Panc1 (cell line): ENCODE measurements around the gene ANKRD40. TPM values are rescaled to one million over a fixed set of nuclear protein-coding genes. Genes with fewer than 3 reads are reported as not detected.

ENCODE experiments used
- ATAC-seq: fragments of 200-7000 bp; cut with Tn5 transposase; 2 replicates; pipeline ENCODE4 v1.9.1; 2020; ENCODE audit warnings: mild to moderate bottlenecking, moderate library complexity
- BruUV-seq: library from RNA; stranded (reverse); fragments of 400-500 nt; replicated peaks from 2 replicates; lab custom pipeline; 2021; lab: Mats Ljungman, UMichigan
- CTCF ChIA-PET: fragments of 300-600 bp; sonication (Branson Sonifier 250); formaldehyde crosslinking; loops from one replicate; lab custom pipeline; 2022; ENCODE audit warnings: antibody characterized with exemption; lab: Charles Lee
- POLR2A ChIA-PET: fragments of 300-600 bp; sonication (Branson Sonifier 250); formaldehyde crosslinking; loops from one replicate; lab custom pipeline; 2022; ENCODE audit warnings: antibody characterized with exemption; lab: Charles Lee
- DNase-seq: peaks from one replicate; pipeline ENCODE4 v3.0.0-alpha.2; 2010; ENCODE audit warnings: low read depth, low spot score
- H3K27ac ChIP-seq: 2 replicates; pipeline ENCODE4 v1.5.1; 2011; ENCODE audit warnings: mild to moderate bottlenecking, low read length, inconsistent platforms
- H3K27me3 ChIP-seq: fragments of 200-500 bp; sonication (Bioruptor generic); 2 replicates; pipeline ENCODE4 v1.6.0; 2014; ENCODE audit warnings: low read length, inconsistent platforms; ENCODE audit not compliant: control insufficient read depth, insufficient read depth
- H3K36me3 ChIP-seq: fragments of 200-500 bp; sonication (Bioruptor generic); 2 replicates; pipeline ENCODE4 v1.5.1; 2014; ENCODE audit warnings: inconsistent platforms, mild to moderate bottlenecking, low read length, moderate library complexity; ENCODE audit not compliant: control insufficient read depth, insufficient read depth
- H3K4me1 ChIP-seq: 2 replicates; pipeline ENCODE4 v1.5.1; 2011; ENCODE audit warnings: inconsistent platforms, mild to moderate bottlenecking, low read length, moderate library complexity; ENCODE audit not compliant: control insufficient read depth, insufficient read depth
- H3K4me3 ChIP-seq, 2 experiments: 2 replicates each; pipeline ENCODE4 v1.5.1; 2011 to 2012; ENCODE audit warnings: low read depth in 2 of 2, low read length in 2 of 2, mild to moderate bottlenecking in 2 of 2, inconsistent platforms in 1 of 2, moderate library complexity in 1 of 2
- H3K9me3 ChIP-seq: fragments of 200-500 bp; sonication (Bioruptor generic); 2 replicates; pipeline ENCODE4 v1.5.1; 2014; ENCODE audit warnings: low read depth, mild to moderate bottlenecking, inconsistent platforms, low read length, moderate library complexity; ENCODE audit not compliant: control insufficient read depth, insufficient read depth
- POLR2AphosphoS5 ChIP-seq: IDR thresholded peaks from 2 replicates; pipeline ENCODE4 v1.6.1; 2012; ENCODE audit warnings: mild to moderate bottlenecking, low read depth, low read length, moderate library complexity
- SIN3A ChIP-seq: IDR thresholded peaks from 2 replicates; pipeline ENCODE4 v1.6.1; 2012; ENCODE audit warnings: low read depth, mild to moderate bottlenecking, low read length, moderate library complexity, borderline replicate concordance; ENCODE audit not compliant: insufficient read depth
- TCF7L2 ChIP-seq: IDR thresholded peaks from 2 replicates; pipeline ENCODE4 v1.6.1; 2011; ENCODE audit warnings: mild to moderate bottlenecking, low read depth, low read length, inconsistent platforms
- in situ Hi-C: cut with HindIII; loops from 2 replicates; pipeline ENCODE4 v1.10.0; 2016; ENCODE audit warnings: low sequenced_read_pairs, low pct_unique_long_range_greater_than_20kb
- intact Hi-C: fragments of 100-400 bp; cut with micrococcal nuclease; formaldehyde crosslinking; loops from one replicate; pipeline ENCODE4 v1.10.0; 2022; ENCODE audit not compliant: unreplicated experiment
- total RNA-seq: library from RNA; stranded (reverse); gene quantifications from one replicate; pipeline ENCODE4 v1.2.1, GENCODE V29; 2021; ENCODE audit not compliant: unreplicated experiment
- TF ChIP-seq, protein P1 (sequence below): fragments of 450-650 bp; IDR thresholded peaks from 2 replicates; pipeline ENCODE4 v1.5.1; 2017; ENCODE audit warnings: mild to moderate bottlenecking
- TF ChIP-seq, protein P2 (sequence below), 2 experiments: IDR thresholded peaks; 2 replicates each; pipeline ENCODE4 v1.6.1; 2011 to 2012; ENCODE audit warnings: low read depth in 2 of 2, control low read depth in 1 of 2, low read length in 1 of 2, mild to moderate bottlenecking in 1 of 2, moderate library complexity in 1 of 2; ENCODE audit not compliant: insufficient read depth in 1 of 2

Gene ANKRD40
- total RNA-seq, 1 experiment from 2014 or later, result 57.2 TPM

DNA sequence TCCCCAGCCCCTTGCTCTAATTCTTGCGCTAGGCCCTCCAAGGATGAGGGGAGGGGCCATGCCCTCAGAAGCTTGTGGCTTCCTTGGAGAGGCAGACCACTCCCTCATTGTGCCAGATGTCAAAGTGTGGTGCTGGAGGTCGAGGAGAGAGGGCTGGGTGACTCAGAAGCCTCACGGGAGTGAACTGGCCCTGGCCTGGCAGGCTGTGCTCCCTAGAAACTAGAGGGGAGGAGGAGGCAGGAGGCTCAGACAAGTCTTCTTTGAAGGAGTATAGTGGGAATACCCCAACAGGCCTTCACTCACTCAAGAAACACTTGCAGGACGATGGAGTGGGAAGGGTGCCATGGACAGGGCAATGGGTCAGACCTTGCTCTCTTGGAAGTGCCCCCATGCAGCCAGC is 18.5 kb downstream of the ANKRD40 start:
- no peak overlapping the region for H3K4me3 ChIP-seq
- intact Hi-C loops (no loop called here), in situ Hi-C loops (no loop called here)
- POLR2A ChIA-PET, result no interaction called here
- H3K9me3 ChIP-seq, result no peaks in the 10 kb centered on the region
- peak overlapping the region; percentile 29 for H3K27ac ChIP-seq
- H3K4me1 ChIP-seq, result peaks cover 83% of the 10 kb centered on the region
- no TSS peak for BruUV-seq
- CTCF ChIA-PET, result interaction anchor here (0.6 kb wide), 1 partner anchor 29 kb away, joined by 10 read pairs; no protein-coding TSS in a partner anchor
- DNase-seq (no peak), ATAC-seq (peak; percentile 16; the same call in 1 of the 2 replicates)
- no peaks in the 10 kb centered on the region for H3K27me3 ChIP-seq
- peaks cover 1% of the 10 kb centered on the region for H3K36me3 ChIP-seq
- TF ChIP-seq, protein P1, sequence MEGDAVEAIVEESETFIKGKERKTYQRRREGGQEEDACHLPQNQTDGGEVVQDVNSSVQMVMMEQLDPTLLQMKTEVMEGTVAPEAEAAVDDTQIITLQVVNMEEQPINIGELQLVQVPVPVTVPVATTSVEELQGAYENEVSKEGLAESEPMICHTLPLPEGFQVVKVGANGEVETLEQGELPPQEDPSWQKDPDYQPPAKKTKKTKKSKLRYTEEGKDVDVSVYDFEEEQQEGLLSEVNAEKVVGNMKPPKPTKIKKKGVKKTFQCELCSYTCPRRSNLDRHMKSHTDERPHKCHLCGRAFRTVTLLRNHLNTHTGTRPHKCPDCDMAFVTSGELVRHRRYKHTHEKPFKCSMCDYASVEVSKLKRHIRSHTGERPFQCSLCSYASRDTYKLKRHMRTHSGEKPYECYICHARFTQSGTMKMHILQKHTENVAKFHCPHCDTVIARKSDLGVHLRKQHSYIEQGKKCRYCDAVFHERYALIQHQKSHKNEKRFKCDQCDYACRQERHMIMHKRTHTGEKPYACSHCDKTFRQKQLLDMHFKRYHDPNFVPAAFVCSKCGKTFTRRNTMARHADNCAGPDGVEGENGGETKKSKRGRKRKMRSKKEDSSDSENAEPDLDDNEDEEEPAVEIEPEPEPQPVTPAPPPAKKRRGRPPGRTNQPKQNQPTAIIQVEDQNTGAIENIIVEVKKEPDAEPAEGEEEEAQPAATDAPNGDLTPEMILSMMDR, result no peak
- TF ChIP-seq, protein P2, sequence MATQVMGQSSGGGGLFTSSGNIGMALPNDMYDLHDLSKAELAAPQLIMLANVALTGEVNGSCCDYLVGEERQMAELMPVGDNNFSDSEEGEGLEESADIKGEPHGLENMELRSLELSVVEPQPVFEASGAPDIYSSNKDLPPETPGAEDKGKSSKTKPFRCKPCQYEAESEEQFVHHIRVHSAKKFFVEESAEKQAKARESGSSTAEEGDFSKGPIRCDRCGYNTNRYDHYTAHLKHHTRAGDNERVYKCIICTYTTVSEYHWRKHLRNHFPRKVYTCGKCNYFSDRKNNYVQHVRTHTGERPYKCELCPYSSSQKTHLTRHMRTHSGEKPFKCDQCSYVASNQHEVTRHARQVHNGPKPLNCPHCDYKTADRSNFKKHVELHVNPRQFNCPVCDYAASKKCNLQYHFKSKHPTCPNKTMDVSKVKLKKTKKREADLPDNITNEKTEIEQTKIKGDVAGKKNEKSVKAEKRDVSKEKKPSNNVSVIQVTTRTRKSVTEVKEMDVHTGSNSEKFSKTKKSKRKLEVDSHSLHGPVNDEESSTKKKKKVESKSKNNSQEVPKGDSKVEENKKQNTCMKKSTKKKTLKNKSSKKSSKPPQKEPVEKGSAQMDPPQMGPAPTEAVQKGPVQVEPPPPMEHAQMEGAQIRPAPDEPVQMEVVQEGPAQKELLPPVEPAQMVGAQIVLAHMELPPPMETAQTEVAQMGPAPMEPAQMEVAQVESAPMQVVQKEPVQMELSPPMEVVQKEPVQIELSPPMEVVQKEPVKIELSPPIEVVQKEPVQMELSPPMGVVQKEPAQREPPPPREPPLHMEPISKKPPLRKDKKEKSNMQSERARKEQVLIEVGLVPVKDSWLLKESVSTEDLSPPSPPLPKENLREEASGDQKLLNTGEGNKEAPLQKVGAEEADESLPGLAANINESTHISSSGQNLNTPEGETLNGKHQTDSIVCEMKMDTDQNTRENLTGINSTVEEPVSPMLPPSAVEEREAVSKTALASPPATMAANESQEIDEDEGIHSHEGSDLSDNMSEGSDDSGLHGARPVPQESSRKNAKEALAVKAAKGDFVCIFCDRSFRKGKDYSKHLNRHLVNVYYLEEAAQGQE (IDR thresholded peaks at IDR 0.05; ENCODE audit: insufficient read depth in 1 of 2, low read depth in 2 of 2, low read length in 1 of 2), result no peak
- no peak for TF ChIP-seq SIN3A
- TF ChIP-seq TCF7L2, result no peak
- no peak for TF ChIP-seq POLR2AphosphoS5

DNA sequence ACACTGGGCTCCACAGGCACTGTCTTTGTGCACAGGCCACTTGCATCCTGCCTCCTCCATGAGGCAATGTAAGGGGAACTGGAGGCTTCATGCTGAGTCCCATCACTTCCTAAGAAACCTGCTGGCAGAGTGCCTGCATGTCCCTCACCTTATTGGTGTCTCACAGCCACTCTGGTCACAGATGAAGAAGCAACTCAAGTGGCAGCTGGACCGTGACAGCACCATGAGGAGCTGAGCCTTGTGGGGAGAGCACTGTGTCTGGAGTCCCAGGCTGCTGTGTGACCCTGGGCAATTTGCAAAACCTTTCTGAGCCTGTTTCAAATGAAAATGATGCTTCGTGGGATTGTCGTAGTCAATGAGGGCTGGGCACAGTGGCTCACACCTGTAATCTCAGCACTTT is 19.5 kb downstream of the ANKRD40 start:
- no peak for ATAC-seq
- Histone ChIP-seq H3K4me1 (peaks cover 75% of the 10 kb centered on the region), H3K4me3 (no peak overlapping the region), H3K27ac (no peak overlapping the region), H3K36me3 (no peaks in the 10 kb centered on the region), H3K27me3 (no peaks in the 10 kb centered on the region), H3K9me3 (no peaks in the 10 kb centered on the region)
- DNase-seq, result no peak
- intact Hi-C loops (no loop called here), in situ Hi-C loops (no loop called here)
- no TSS peak for BruUV-seq
- TF ChIP-seq POLR2AphosphoS5 (no peak), SIN3A (no peak)
- CTCF ChIA-PET, result no interaction called here
- POLR2A ChIA-PET, result no interaction called here

- TF ChIP-seq, protein P2 (IDR thresholded peaks at IDR 0.05; ENCODE audit: insufficient read depth in 1 of 2, low read depth in 2 of 2, low read length in 1 of 2), result no peak
- no peak for TF ChIP-seq SIN3A
- TF ChIP-seq TCF7L2, result no peak
- TF ChIP-seq, protein P1, result no peak
- TF ChIP-seq POLR2AphosphoS5, result no peak
- no peaks in the 10 kb centered on the region for H3K36me3 ChIP-seq
- ChIA-PET CTCF (interaction anchor here (0.8 kb wide), 1 partner anchor 61 kb away, joined by 4 read pairs; no protein-coding TSS in a partner anchor), POLR2A (no interaction called here)
- peaks cover 67% of the 10 kb centered on the region for H3K4me1 ChIP-seq
- H3K27ac ChIP-seq, result peak overlapping the region; percentile 78
- DNase-seq (no peak), ATAC-seq (no peak)
- H3K27me3 ChIP-seq, result no peaks in the 10 kb centered on the region
- in situ Hi-C loops (no loop called here), intact Hi-C loops (no loop called here)
- BruUV-seq, result no TSS peak
- no peaks in the 10 kb centered on the region for H3K9me3 ChIP-seq
- no peak overlapping the region for H3K4me3 ChIP-seq
These were observed 20.3 kb downstream of the ANKRD40 start for GRCh38 chr17:50687200-50688066.
